8988T (cell line): ENCODE measurements around the gene RABEPK.
"Not testable (repeated sequence)": the region's sequence is repeated elsewhere in the genome, so short reads cannot be mapped to it uniquely, and the experiment has no call there.

Experiments
- DNase-seq: peaks from one replicate; pipeline ENCODE4 v3.0.0; 2011

RABEPK gene

DNA sequence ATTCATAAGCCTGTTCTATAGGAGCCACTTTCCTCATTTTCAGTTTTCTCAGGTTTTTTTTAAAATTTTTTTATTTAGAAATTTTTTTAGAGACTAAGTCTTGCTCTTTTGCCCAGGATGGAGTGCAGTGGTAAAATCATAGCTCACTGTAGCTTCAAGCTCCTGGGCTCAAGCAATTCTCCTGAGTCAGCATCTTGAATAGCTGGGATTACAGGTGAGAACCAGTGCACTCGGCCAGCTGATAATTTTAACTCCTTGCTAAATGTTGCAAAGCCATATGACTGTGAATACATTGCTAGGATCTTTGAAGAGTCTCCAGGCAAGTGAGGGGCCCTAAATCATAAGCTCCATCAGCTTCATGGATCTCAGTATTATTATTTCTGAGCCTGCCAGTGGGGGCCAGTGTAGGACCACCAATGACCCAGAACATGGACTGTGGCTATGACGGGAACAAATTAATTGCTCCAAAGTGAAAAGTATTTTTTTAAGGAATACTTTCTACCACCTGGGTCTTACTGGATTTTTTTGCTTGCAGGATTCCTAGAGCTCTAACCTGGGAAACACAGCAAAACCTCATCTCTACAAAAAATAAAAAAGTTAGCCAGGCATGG is 55.5 kb downstream of the RABEPK start:
- DNase-seq: peak; percentile 46

DNA sequence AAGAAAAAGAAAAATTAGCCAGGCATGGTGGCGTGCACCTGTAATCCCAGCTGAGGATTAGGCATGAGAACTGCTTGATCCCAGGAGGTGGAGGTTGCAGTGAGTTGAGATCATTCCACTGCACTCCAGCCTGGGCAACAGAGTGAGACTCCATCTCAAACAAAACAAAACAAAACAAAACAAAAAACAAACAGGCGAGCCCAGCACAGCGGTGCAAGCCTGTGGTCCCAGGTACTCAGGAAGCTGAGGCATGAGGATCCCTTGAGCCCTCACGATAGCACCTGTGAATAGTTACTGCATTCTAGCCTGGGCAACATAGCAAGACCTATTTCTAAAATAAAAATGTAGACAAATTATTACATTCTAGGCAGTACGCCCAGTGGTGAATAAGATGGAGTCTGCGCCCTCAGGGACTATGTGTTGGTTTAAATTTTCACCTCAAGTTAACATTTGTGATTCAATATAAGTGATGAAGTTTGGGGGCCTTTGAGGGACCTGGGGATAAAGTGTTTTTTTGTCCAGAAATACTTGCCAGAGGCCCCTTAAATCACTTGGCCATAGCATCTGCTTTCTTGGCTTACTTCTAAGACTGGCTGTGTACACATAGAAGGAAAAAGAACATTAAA is 57.9 kb downstream of the RABEPK start:
- DNase-seq: no peak

DNA sequence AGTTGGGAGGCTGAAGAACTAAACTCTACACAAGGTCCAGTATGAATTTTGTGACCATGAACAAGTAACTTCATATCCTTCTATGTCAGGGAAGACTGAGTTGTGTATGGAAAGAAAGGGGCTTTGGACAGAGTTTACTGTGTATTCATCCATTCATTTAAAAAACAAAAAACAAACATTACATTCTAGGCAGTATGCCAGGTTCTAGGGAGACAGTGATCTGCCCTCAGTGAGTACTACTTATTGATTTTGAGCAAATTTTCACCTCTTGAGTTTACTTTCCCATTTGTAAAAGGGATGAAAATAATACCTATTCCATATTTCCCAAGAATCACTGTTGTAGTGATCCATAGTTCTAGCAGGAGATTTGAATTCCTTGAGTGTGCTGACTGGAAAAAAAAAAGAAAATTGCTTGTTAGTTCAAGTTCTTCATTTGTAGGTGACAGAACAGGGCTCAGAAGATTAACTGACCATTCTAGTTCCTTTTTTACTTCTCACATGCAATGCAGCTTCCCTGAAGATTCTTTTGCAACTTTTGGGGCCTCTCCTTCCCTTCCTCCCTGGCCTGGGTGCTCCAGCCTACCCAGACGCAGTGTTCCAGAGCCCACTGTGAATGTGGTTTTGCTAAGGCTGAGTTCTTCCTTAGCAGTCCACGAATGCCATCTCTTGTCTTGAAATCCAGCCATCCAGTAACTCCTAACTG is 58.6 kb downstream of the RABEPK start:
- DNase-seq: no peak

DNA sequence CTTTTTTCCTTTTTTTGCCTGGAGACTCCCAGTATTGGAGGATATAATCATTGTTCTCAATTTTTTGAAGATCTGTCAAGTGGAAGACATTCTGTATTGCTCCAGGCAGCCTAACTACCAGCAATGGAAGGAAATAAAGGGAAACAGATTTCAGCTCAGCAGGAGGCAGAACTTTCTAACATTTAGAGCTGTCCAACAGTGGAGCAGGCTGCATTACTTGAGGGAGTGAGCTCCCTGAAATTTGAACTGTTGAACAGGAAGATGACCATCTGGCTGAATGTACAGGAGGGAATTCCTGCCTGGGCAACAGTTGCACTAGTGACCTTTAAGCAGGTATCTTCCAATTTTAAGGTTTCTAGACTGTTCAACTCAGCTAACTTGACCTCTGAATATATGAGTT is 60.2 kb downstream of the RABEPK start:
- no peak for DNase-seq

DNA sequence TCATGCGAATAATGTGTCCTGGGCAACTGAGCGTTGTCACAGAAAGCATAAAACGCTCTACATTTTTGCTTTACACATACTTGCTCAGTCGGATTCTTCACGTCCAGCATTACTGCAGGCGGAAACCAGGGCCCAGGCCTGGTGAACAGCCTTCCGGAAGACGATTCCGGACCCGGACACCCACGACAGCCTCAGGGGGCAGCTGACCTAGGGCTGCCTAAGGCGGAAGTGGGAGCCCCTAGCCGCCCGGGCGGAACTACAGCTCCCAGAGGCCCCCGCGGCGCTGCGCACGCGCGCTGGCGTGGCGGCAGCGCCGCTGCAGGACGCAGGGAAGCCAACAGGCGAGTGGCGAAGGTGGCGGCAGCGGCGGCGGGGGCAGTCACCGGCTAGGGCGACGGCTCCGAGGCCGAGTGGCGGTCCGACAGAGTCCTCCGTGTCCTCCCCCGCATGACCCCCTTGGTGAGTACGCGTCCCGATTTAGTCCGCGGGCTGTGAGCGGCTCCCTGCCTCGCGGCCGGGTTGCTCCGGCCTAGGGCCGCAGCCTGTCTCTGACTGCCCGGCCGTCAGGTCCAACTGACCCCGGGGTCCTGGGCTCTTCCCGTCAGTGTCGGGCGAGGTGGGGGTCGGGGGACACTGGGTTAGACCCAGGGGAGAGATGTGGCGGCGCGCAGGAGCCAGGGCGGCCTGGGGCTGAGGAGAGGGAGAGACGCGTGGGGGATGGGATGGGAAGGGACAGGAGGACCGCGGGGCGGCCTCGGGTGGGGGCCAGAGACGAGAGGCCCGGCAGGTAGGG is 61.4 kb downstream of the RABEPK start, which contains the start of gene GAPVD1:
Gene GAPVD1, plus strand, starts transcription at position 326 of the 793 bp plus-strand sequence. CDS start 37,096 bp downstream, outside the sequence.
- peak; percentile 90 for DNase-seq

DNA sequence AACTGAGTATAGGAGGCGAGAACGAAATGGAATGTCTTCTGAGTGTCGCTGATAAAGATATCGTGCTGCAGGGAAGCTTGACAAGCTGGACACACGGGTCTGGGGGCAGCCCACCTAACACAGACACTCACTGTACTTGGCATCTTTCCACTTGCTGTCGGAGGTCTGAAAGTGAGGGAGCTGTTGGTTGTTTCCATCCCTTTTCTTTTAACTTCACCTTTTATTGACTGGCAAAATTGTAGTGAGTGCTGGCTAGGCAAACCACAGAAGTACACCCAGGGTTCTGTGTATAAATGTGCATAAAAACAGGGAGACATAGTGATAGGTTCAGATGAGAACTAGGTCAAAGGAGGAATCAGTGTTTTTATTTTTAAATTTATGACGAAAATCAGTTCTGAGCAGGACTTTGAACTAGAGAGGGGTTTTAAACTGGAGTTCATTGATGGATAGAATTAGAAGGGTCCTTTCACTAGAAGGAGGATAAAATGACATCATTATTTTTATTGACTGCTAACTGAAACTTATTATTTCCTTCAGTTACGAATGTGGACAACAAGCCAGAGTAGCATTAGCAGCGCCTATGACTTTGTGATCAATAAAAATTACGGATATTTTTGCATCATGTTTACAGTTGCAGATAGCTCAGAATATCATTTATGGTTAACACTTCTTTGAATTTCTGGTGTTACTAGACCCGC is 62.1 kb downstream of the RABEPK start:
- DNase-seq: no peak

DNA sequence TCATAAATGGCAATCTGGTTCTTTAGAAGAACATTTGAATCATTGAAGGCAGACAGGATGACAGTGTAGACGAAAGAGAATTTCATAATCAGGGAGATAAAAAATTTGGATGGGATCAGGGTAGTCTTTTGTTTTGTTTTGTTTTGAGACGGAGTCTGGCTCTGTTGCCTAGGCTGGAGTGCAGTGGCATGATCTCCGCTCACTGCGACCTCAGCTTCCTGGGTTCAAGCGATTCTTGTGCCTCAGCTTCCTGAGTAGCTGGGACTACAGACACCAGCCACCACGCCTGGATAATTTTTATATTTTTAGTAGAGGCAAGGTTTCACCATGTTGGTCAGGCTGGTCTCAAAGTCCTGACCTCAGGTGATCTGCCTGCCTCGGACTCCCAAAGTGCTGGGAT is 63.7 kb downstream of the RABEPK start:
- not testable (repeated sequence) for DNase-seq

DNA sequence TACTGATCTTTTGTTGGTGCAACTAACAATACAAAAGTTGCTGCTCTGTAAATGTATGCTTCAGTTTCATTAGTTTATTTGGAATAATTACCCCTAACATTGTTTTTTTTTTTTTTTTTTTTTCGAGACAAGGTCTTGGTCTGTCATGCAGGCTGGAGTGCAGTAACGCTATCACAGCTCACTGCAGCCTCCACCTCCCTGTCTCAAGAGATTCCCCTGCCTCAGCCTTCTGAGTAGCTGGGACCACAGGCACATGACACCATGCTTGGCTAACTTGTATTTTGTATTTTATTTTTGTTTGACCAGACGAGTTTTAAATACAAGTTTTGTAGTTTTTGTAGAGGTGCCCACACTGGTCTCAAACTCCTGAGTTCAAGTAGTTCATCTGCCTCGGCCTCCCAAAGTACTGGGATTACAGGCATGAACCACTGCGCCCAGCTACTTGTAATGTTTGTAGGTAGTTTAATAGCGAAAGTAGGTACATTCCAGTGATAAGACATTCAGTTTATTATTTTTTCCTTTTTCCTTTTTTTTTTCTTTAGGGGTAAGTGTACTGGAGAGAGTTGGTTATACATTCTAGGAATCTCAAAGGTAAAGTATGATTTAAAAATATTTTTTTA is 68.2 kb downstream of the RABEPK start:
- DNase-seq: no peak

DNA sequence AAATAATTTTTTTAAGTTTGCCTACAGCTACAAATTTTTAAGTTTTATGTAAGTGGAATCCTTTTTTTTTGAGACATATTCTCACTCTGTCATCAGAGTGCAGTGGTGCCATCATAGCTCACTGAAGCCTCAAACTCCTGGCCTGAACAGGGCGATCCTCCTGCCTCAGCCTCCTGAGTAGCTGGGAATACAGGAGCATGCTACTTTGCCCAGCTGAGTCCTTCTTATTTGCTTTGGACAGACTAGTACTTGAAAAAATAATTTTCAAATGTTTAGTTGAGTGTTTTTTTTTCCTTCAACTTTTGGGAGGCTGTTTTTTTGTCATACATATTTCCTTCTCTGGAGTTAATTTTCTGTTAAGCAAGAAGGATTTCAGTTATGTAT is 68.7 kb downstream of the RABEPK start:
- no peak for DNase-seq

DNA sequence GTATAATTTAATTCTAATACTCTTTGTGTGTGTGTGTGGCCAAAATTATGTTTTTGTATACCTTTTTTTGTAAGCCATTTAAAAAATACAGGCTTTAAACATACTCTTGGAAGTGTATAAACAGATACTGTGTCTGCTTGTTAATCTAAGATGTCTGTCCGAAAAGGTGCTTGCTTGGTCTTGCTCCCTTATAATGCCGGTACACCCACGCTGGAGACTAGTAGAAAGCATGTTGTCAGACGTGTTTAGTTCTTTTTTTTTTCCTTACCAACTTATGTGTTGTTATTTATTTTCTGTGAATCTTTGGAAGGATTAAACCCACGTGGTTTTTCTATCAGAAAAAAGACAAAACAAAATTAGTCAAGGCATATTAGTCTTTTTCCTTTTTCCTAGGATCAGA is 70.7 kb downstream of the RABEPK start:
- no peak for DNase-seq

DNA sequence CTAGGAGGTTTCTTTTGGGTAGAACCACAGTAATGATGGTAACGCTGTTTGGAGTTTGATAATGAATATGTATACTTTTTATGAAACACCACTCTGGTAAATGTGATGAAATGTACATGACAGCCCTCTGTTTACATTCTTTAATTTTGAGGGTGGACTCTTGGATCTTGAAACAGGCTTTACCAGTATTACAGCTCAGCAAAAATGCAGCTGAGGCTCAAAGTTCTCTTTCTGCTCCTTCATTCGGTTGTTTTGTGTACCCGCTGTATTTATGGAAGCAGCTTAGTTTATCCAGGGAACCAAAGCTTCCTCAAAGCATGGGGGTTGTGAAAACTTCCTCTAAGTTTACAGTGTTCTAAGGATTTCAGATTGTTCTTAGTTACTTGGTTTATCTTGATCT is 72.4 kb downstream of the RABEPK start:
- DNase-seq: no peak

DNA sequence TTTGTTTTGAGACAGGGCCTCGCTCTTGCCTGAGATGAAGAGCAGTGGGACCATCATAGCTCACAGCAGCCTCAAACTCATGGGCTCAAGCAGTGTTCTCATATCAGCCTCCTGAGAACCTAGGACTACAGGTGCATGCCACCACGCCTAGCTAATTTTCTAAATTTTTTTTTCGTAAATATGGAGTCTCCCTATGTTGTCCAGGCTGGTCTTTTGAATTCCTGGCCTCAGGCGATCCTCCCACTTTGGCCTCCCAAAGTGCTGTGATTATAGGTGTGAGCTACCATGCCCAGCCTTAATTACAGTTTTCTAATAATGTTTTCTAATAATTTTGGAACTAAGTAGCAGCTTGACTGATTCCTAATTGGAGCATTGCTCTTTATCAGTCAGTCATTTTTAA is 76.4 kb downstream of the RABEPK start:
- no peak for DNase-seq

DNA sequence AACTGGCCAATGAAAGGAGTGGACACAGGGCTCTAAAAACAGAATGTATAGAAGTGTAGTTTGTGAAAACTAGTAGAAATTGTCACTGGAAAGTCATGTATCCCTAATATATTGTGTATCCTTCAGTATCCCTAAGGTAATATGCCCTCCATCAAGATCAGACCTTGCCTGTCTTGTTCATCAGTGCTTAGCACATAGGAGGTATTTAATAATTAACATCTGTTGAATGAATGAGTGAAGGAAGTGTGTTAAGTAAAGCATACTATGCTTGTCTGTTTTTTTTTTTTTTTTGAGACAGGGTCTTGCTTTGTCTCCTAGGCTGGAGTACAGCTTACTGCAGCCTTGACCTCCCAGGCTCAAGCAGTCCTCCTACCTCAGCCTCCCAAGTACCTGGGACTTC is 77.1 kb downstream of the RABEPK start:
- DNase-seq: no peak

DNA sequence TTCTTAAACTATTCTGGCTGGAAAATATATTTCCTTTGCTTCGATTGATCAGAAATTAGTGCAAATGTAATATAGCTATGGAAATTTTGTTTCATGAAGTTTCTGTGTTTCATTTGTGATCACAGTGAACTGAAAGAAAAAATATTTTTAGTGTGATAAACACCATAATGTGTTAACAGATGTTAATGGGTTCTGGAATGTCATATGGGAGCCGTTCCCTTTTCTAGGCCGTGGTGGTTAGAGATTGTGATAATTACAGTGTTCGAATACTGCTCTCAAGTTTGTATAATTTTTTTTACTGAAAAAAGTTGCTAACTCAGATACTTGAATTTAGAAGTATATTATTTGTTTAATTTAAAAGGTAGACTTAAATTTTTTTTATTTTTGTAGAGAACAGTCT is 80.6 kb downstream of the RABEPK start:
- DNase-seq: no peak
